AG04449 (cell line): ENCODE data around the gene YARS2.

Experiments used
- CTCF ChIA-PET: fragments of 350-600 bp; formaldehyde crosslinking; extraction: SDS; loops from one replicate; lab custom pipeline; 2021; ENCODE audit warnings: antibody characterized with exemption; lab: Yijun Ruan, JAX
- POLR2A ChIA-PET: fragments of 400-600, 350-600 bp; formaldehyde crosslinking; extraction: SDS; loops from one replicate; lab custom pipeline; 2020; ENCODE audit warnings: antibody characterized with exemption, inconsistent platforms; lab: Yijun Ruan, JAX
- DNase-seq: peaks from one replicate; pipeline ENCODE4 v3.0.0-alpha.2; 2010; ENCODE audit warnings: low read depth, low spot score
- H3K4me3 ChIP-seq: 2 replicates; pipeline ENCODE4 v1.5.1; 2011; ENCODE audit warnings: low read depth, mild to moderate bottlenecking, control low read depth, low read length
- TF ChIP-seq, protein P1 (sequence below): IDR thresholded peaks from one replicate; pipeline ENCODE4 v1.5.1; 2011; ENCODE audit warnings: mild to moderate bottlenecking, moderate library complexity, low read length, control low read depth, inconsistent platforms; ENCODE audit not compliant: insufficient read depth; ENCODE audit errors: missing control alignments

The YARS2 gene

DNA sequence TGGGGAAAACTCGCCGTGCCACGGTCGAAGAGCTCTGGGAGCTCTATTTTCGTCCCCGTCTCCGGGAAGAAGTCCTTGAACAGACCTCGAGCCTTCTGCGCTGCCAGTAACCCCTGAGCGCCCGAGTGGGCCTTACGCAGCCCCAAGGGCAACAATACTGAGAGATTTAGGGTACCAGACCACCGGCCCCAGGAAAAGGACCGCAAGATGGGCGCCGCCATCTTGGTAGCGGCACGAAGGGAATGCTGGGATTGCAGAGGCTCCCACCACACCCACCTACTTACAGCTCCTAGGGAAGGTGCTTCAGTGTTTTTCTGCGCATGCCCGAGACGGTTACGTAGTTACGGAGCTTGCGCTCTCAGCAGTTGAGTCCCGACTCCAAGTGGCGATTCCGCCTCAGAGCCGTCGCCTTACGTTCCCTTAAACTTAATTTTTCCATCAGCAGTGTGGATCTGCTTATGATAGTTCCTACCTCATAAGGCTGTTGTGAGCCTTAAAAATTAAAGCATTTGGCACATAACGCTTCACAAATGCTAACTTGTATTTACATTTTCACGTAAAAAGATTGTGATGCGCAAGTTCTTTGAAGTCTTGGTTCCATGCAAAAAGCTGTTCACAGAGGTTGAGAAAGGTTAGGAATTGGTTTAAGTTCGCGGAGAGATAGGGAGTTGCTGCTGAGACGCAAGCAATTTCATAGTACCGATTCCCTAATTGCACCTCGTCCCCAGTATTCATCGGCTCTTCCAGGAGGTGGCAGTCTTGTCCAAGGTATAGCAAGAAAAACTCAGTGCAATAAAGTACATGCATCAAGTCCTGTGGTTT, at the start of gene YARS2:
TSS of gene YARS2 (minus strand) at position 244 of the 822 bp plus-strand sequence. CDS start at position 221, 23 bp downstream.
- TF ChIP-seq, protein P1, sequence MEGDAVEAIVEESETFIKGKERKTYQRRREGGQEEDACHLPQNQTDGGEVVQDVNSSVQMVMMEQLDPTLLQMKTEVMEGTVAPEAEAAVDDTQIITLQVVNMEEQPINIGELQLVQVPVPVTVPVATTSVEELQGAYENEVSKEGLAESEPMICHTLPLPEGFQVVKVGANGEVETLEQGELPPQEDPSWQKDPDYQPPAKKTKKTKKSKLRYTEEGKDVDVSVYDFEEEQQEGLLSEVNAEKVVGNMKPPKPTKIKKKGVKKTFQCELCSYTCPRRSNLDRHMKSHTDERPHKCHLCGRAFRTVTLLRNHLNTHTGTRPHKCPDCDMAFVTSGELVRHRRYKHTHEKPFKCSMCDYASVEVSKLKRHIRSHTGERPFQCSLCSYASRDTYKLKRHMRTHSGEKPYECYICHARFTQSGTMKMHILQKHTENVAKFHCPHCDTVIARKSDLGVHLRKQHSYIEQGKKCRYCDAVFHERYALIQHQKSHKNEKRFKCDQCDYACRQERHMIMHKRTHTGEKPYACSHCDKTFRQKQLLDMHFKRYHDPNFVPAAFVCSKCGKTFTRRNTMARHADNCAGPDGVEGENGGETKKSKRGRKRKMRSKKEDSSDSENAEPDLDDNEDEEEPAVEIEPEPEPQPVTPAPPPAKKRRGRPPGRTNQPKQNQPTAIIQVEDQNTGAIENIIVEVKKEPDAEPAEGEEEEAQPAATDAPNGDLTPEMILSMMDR: peak; percentile 77
- CTCF ChIA-PET: interaction anchor here (0.5 to 4.9 kb wide), 39 partner anchors 9 to 1279 kb away, joined by 3 to 92 read pairs (median 6); partner anchors contain the start of gene ALG10
- peak; percentile 94 for DNase-seq
- H3K4me3 ChIP-seq: peak within 1 kb of the TSS; percentile 98
- POLR2A ChIA-PET: interaction anchor here (0.6 to 1.7 kb wide), 7 partner anchors 13 to 1267 kb away, joined by 3 to 13 read pairs (median 4); partner anchors contain the start of genes ALG10 and DNM1L

GRCh38 chr12:32804301-32804700, 48.6 kb upstream of the YARS2 start:
- TF ChIP-seq, protein P1: no peak
- H3K4me3 ChIP-seq: no peak overlapping the region
- DNase-seq: no peak
- ChIA-PET CTCF (no interaction called here), POLR2A (no interaction called here)

DNA sequence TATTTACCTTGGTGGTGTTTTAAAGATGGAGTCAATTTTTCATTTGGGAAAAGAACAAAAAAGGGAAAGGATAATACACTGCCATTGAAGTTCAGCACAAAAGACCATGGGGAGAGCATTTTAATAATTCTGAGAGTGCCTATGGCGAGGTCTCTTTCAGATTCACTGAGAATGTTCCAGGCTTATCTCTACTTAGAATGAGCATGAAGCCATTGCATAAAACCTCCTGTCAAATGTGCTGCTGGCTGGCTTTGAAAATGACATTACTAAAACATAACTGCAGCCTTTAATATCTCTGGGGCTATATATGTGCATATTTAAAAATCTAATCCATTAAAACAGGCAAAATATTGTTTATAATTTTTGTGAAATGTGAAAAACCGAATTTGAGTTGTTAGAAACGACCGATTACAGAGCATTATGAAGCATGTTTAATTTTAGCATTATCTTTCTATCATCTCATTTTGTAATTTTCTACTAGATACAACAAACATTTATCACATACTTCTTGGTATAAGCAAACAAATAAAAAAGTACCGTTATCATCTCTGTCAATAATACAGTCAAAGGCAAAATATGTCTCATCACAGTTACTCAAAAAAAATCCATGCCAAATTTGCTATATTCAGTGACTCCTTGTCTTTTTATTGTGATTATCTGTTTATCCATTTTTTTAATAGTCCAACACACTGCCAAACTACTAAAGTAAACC, 45.7 kb upstream of the YARS2 start:
- POLR2A ChIA-PET: no interaction called here
- H3K4me3 ChIP-seq: no peak overlapping the region
- DNase-seq: no peak
- TF ChIP-seq, protein P1: no peak
- CTCF ChIA-PET: no interaction called here

GRCh38 chr12:32794281-32794680, 38.6 kb upstream of the YARS2 start:
- DNase-seq: no peak
- no peak overlapping the region for H3K4me3 ChIP-seq
- ChIA-PET CTCF (no interaction called here), POLR2A (no interaction called here)
- TF ChIP-seq, protein P1: no peak

- TF ChIP-seq, protein P1: no peak
- H3K4me3 ChIP-seq: no peak overlapping the region
- no peak for DNase-seq
- ChIA-PET CTCF (no interaction called here), POLR2A (no interaction called here)
Observed at GRCh38 chr12:32789916-32790315, 34.2 kb upstream of the YARS2 start.

GRCh38 chr12:32789446-32789845, 33.7 kb upstream of the YARS2 start:
- ChIA-PET POLR2A (no interaction called here), CTCF (no interaction called here)
- TF ChIP-seq, protein P1: no peak
- DNase-seq: no peak
- no peak overlapping the region for H3K4me3 ChIP-seq
